Right hindlimb (tissue), 1 donor: ENCODE measurements around the gene RABGAP1L.
A peak's percentile ranks its signal among the peaks of the same experiment; 100 is the strongest.

Source experiments
- DNase-seq: peaks from one replicate; pipeline ENCODE4 v3.0.0-alpha.2; 2018

RABGAP1L gene

DNA sequence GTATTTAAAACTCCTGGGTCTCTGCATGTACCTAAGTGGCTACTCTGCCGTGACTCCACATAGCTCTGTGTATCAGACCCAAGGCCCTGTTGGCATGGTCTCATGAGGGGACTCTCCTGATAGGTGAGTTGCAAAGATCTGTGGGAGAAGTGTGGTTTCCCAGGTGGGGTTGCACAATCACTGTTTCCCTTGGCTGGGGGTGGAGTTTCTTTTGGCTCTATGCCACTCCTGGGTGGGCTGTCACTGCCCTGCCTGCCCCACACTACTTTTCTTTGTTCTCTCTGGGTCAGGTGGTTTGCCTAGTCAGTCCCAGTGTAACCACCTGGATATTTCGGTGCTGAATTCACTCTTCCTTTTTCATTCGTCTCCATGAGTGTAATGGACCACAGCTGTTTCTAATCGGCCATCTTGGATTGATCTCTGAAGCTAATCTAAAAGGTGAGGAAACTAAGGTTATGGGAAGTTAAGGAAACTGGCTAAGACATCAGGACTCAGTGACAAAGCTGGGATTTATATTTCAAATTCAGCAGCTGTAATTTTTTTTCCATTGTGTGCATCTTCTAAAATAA is 743.3 kb downstream of the RABGAP1L start:
- no peak for DNase-seq

DNA sequence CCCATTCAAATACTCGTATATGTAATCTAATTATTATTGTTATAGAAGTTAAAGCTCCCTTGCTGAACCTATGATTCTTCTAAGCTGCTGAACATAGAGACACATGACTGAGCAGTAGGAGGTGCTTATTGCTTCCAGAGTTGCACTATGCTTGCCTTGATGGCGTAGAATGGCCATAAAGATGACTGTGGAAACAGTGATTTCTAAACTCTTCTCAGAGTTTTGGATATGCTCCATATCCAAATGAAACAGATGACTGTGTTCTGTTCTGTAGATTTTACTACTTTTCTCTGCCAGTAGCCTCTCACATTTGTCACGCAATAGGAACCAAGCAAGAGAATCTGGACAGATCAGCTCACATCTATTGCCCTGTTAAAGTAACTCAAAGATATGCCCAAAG is 752.3 kb downstream of the RABGAP1L start:
- no peak for DNase-seq

- no peak for DNase-seq
These were observed 752.9 kb downstream of the RABGAP1L start for GRCh38 chr1:174912264-174912663.

DNA sequence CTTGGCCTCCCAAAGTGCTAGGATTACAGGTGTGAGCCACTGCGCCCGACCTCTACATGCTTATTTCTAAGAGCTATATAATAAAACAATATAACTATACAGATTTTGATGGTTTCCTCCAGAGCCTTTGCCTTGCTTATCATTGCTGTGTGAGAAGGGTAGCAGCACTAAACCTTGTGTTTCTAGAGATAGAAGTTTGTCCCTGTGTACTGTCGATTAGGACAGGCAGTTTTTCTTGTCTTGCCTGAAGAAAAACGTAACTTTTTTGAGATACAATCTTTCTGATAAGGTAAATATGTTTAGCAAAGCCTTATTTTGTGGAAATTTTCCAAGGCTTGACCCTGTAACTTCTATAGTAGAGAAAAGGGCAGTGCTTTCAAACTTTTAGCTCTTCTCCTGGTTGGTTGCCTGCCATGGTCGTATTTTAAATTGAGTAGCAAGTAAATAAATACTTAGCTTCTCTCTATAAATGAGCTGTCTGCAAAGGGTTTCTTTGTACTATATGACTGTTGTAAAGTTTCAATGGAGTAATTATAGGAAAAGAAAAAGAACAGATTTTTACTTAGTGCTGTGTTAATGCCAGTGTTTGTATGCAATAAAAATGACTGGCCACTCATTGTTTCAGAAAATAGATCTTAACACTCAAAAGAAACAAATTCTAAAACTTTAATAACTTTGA is 754.0 kb downstream of the RABGAP1L start:
- DNase-seq = no peak

GRCh38 chr1:174914991-174915390 is 755.7 kb downstream of the RABGAP1L start:
- DNase-seq = no peak

GRCh38 chr1:174916846-174917245 is 757.5 kb downstream of the RABGAP1L start:
- no peak for DNase-seq

- no peak for DNase-seq
These were observed 760.8 kb downstream of the RABGAP1L start for GRCh38 chr1:174920093-174920492.

- no peak for DNase-seq
These were observed 762.8 kb downstream of the RABGAP1L start for GRCh38 chr1:174922121-174922520.

GRCh38 chr1:174923820-174924219 is 764.5 kb downstream of the RABGAP1L start:
- DNase-seq = no peak

DNA sequence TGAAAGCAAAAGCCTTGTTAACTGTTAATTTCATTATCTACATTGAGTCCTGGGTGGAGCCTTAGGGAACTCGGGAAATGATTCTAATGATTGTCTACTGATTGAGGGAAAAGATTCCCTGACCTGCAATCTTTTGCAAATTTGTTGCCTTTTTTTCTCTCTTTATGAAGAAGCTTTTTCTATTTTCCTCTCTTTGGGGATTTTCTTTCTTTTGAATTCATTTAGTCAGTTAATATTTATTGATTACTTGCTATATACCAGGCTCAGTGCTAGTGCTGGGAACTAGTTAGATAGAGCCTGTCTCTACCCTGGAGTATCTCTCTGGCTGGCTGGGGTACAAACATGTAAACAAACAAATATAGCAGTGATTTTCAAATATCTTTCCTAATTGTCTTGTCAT is 769.2 kb downstream of the RABGAP1L start:
- no peak for DNase-seq

DNA sequence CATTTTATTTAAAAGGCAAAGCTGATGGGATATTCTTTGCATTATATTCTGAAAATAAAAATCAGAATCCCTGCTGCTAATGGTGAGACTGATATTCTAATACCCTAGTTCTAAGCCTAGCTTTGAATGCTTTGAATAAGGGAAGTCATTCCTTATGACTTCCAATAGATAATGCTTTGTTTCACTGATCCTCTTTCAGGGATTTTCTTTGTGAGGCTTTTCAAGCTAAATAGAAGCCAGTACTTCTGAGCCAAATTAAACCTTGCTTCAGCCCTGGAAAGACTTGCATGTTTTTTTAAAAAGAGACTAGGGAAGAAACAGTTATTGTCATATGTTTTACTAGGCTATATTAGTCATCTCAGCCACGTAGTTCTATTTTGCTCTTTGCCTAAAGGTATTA is 771.9 kb downstream of the RABGAP1L start:
- no peak for DNase-seq

DNA sequence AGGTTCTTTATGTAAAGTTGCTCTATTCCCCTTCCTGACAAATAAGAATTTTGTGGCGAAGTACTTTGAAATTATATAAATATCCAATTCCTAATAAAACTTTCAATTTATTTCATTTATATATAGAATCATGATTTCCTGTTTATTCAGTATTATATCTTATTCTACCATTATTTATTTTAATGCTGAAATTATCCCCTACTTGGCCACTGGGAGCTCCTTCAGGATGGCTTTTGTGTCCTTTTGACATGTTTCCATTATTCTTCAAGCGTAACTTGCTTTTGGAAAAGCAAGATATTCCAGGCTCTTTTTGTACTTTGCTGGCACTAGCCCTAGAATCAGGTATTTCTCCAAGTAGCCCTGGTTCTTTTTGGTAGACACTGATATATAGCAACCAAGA is 773.3 kb downstream of the RABGAP1L start:
- no peak for DNase-seq

DNA sequence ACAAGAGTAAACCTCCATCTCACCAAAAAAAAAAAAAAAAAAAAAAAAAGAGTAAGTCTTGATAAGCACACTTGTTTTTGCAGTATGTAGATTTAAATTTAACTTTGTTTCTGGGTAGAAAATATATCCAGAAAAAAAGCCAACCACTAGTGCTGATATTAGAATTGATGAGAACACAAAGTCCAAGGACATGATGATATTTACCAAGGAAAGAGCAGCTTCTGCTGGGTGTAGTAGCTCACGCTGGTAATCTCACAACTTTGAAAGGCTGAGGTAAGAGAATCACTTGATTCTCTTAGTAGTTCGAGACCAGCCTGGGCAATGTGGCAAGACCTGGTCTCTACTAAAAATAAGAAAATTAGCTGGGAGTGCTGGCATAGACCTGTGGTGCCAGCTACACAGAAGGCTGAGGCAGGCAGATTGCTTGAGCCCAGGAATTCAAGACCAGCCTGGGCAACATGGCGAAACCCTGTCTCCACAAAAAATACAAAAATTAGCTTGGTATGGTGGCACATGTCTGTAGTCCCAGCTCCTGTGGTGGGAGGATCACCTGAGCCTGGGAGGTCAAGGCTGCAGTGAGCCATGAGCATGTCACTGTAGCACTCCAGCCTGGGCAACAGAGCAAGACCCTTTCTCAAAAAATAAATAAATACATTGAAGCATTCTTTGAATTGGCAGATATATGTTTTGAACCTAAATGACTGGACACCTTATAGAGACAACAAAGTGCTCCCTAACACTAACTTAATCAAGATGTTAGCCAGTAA is 776.8 kb downstream of the RABGAP1L start:
- DNase-seq = no peak

DNA sequence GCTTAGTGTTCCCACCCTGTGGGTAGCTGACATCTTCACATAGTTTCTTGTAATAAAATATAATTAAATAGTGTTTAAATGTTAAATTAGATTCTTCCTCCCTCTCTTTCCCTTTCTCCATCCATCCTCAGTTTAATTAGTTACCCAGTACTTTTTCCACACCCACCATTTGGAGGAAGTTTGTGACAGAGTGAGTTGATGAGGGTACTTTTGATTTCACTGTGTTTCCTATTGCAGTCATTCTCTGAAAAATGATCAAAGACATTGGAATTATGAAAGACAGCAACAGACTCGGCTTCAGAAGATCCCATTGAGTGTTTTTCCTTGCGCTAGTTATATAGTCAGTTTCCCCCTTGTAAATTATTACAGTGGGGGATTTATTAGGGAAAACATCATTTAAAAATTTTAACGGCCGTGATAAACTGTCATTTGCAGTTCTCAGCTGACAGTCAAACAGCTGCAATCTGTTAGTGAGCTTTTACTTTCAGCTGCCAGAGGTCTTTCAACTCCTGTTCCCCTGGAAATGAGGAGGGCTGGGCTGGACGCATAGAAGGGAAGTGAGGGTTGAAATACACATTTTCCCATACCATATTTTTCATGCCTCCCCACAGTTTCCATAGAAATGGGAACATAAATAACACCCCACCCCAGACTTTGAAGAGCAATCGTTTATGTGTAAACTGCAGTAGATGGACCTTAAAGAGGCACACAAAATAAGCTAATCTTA is 779.1 kb downstream of the RABGAP1L start:
- peak; percentile 59 for DNase-seq

DNA sequence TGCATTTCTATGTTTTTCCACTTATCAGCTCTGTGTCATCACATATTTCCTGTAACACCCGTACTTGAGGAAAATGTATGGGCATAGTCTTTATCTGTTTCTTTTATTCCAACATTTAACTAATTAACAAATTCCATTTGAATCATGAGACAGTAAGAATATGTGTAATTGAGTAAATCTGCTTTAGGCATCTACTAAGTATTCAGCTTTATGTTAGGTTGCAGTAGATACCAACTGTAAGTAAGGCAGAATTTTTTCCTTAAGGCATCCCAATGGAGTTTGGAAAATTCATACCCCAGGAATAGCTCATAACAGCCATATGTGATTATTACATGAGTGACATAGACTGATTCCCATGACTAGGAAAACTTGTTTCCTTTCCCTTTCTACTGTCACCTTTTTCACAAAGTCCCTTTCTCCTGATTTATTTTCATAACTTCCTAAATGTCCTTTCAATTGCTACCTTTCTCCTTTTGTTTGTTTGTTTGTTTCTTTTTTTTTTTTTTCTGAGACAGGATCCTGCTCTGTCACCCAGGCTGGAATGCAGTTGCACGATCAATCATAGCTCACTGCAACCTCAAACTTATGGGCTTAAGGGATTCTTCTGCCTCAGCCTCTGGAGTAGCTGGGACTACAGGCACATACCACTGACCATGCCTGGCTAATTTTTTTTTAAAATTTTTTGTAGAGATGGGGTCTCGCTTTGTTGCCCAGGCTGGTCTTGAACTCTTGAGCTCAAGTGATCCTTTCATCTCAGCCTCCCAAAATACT is 780.6 kb downstream of the RABGAP1L start:
- DNase-seq = no peak

GRCh38 chr1:174940646-174941175 is 781.4 kb downstream of the RABGAP1L start:
- no peak for DNase-seq

GRCh38 chr1:174942547-174943255 is 783.4 kb downstream of the RABGAP1L start:
- no peak for DNase-seq

DNA sequence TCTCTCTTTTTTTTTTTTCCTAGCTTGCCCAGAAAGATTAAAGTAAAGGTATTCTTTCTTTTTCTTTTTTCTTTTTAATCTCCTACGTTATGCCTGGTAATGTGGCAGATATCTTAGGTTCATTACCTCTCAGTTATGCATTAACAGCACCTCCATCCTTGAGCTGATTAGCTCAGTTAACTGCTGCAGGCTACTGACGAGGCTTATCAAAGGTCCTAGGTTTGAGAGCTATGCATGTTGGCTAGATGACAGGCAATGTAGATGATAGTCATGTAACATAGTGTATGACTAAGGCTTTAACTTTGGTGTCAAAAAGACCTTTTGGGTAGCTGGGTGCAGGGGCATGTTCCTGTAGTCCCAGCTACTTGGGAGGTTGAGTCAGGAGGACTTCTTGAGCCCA is 786.7 kb downstream of the RABGAP1L start:
- no peak for DNase-seq

GRCh38 chr1:174949061-174949460 is 789.7 kb downstream of the RABGAP1L start:
- DNase-seq = no peak

DNA sequence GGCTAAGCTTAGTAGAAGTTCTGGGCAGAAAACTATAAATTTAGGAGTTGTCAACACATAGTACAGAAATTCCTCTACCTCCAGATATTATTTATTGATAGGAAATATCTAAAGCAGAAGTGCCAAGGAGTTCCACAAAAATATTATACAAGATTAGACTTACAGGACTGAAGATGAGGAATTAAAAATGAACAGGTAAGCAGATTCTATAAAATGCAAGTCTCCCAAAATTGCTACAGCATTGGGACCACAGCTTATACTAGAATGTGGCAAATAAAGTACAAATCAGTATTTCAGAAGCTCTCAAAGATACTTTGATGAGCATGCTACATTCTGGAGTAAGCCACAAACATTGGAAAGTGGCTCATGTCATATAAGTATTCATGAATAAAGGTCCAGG is 790.3 kb downstream of the RABGAP1L start:
- no peak for DNase-seq

DNA sequence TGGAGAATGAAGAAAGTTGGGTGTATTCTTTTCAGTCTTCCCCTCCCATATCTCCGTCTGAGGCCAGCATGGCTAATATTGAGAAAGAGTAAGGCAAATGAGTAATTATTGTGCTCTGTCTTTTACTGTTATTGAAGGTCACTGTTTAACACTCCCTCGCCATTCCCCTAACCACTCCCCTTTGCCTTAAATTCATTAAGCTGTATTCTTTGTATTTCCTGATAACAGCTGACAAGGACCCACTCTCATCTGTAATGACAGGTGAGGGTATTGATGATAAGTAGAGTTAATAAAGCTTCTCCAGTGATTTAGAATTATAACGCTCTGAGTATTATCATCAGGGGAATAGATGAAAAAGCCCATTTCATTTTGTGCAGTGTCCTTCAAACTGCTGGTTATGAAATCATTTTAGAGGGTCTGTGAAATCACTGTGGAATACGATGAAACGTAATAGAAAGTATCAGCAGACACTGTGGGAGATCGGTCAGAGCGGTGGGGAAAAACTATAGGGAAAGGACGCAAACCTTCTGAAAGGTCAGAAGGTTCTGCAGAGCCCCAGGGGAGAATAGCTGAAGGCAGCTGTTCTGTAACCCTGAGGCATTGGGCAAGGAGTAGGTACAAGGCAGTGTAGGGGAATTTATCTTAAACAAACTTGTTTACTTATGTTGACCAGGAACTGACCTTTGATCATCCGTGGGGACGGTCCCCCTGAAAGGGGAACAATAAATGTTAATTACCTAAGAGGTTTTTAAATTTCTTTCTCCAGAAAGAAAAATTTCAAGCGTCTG is 794.2 kb downstream of the RABGAP1L start:
- DNase-seq = no peak
